Measurements from ENCODE around the gene POU2AF3. TPM values are rescaled to one million over a fixed set of nuclear protein-coding genes. Genes with fewer than 3 reads are reported as not detected.

The POU2AF3 gene
- total RNA-seq, 1 experiment from 2014 or later, result 8.6 TPM

DNA sequence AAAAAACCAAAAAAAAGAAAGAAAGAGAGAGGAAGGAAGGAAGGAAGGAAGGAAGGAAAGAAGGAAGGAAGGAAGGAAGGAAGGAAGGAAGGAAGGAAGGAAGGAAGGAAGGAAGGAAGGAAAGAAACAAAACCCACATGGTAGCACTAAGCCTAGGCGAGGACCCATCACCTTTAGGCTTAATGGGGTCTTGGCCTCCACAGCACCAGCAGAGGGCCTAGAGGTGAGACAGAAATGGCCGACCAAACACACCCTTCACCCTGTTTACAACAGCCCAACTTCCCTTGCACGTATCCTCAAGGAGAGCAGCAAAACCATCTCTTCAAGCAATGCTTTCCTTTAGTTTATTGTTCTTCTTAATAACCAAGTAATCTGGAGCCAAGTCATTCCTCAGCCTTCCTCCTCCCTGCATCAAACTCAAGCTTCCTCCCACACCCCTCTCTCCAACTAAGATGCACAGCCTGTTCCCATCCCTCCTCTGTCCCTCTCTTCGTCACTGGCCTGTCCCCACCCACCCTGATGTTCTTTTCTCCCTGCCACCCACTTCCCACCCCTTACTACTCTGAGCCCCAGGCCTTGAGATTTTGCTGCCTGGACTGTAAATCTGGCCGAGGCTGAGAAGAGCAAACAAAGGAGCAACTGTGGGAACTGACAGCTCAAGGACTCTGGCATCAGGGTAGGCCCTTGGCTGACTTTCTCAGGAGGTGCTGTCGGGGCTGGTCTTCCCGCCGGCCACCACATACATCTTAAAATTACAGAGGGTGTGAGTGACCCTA is 54.8 kb downstream of the POU2AF3 start:
- Mint-ChIP-seq H3K4me3 (ENCODE audit: unreplicated experiment) (no peak overlapping the region), H3K4me1 (ENCODE audit: low read depth, unreplicated experiment) (peaks cover 45% of the 10 kb centered on the region), H3K9me3 (ENCODE audit: unreplicated experiment) (no peaks in the 10 kb centered on the region), H3K27me3 (ENCODE audit: insufficient read depth, unreplicated experiment) (no peaks in the 10 kb centered on the region), H3K36me3 (ENCODE audit: insufficient read depth, unreplicated experiment) (peaks cover 6% of the 10 kb centered on the region), H3K27ac (ENCODE audit: unreplicated experiment) (no peak overlapping the region)
- Histone ChIP-seq H3K27me3 (replicated peaks; ENCODE audit: control insufficient read depth, insufficient read depth, low read length) (no peaks in the 10 kb centered on the region), H3K9me3 (no peaks in the 10 kb centered on the region), H3K4me1 (peaks cover 61% of the 10 kb centered on the region), H3K36me3 (ENCODE audit: control insufficient read depth, insufficient read depth, low read length) (no peaks in the 10 kb centered on the region), H3K4me3 (ENCODE audit: low read depth, low read length) (no peak overlapping the region)
- no peak for DNase-seq
- BruUV-seq (replicated peaks), result no TSS peak
- intact Hi-C loops (cut with micrococcal nuclease; ENCODE audit: unreplicated experiment), result no loop called here
- POLR2A ChIA-PET, result no interaction called here
- CTCF ChIA-PET, result no interaction called here
- TF ChIP-seq, protein P1, sequence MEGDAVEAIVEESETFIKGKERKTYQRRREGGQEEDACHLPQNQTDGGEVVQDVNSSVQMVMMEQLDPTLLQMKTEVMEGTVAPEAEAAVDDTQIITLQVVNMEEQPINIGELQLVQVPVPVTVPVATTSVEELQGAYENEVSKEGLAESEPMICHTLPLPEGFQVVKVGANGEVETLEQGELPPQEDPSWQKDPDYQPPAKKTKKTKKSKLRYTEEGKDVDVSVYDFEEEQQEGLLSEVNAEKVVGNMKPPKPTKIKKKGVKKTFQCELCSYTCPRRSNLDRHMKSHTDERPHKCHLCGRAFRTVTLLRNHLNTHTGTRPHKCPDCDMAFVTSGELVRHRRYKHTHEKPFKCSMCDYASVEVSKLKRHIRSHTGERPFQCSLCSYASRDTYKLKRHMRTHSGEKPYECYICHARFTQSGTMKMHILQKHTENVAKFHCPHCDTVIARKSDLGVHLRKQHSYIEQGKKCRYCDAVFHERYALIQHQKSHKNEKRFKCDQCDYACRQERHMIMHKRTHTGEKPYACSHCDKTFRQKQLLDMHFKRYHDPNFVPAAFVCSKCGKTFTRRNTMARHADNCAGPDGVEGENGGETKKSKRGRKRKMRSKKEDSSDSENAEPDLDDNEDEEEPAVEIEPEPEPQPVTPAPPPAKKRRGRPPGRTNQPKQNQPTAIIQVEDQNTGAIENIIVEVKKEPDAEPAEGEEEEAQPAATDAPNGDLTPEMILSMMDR (IDR thresholded peaks at IDR 0.05; ENCODE audit: insufficient read depth in 1 of 2, low read depth in 1 of 2, low read length in 1 of 2, severe bottlenecking in 1 of 2, unreplicated experiment in 1 of 2), result no peak

DNA sequence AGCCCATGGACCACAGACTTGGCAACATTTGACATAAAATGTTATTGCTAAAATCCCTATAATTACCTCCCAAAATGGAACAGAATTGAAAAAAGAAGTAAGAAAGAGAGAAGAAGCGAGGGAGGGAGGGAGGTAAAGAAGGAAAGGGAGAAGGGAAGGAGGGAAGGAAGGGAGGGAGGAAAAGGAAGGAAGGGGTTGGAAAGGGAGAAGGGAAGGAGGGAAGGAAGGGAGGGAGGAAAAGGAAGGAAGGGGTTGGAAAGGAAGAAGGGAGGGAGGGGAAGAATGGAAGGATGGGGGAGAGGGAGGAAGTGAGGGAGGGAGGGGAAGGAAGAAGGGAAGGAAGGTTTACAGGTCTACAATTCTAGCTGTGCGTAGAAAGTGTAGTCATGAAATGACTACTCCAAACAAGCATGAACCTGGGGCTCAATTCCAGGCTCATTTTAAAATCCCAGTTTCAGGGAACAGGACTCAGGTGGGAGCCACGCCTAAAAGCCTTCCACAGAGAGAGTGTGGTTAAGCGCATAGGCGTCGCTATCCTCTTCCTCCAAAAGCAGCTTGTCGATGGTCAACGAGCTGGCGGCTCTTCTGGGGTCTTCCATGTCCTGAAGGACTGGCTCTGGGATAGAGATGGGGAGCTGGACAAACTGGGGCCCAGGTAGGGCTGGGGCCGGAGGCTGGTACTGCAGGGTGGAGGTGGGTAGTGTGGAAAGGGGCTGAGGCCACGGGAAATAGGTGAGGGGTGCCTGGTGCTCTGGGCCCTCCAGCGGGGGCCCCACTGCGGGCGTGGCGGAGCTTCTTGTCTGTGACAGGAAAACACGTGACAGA is 55.6 kb downstream of the POU2AF3 start:
- POLR2A ChIA-PET, result no interaction called here
- intact Hi-C loops (cut with micrococcal nuclease; ENCODE audit: unreplicated experiment), result no loop called here
- Histone ChIP-seq H3K4me1 (peaks cover 66% of the 10 kb centered on the region), H3K4me3 (ENCODE audit: low read depth, low read length) (no peak overlapping the region), H3K36me3 (ENCODE audit: control insufficient read depth, insufficient read depth, low read length) (no peaks in the 10 kb centered on the region), H3K9me3 (no peaks in the 10 kb centered on the region), H3K27me3 (replicated peaks; ENCODE audit: control insufficient read depth, insufficient read depth, low read length) (no peaks in the 10 kb centered on the region)
- no peaks in the 10 kb centered on the region for H3K27me3 Mint-ChIP-seq (ENCODE audit: insufficient read depth, unreplicated experiment)
- H3K36me3 Mint-ChIP-seq (ENCODE audit: insufficient read depth, unreplicated experiment), result peaks cover 6% of the 10 kb centered on the region
- CTCF ChIA-PET, result interaction anchor here (1.1 kb wide), 1 partner anchor 17 kb away, joined by 3 read pairs; no protein-coding TSS in a partner anchor
- peaks cover 45% of the 10 kb centered on the region for H3K4me1 Mint-ChIP-seq (ENCODE audit: low read depth, unreplicated experiment)
- no peak for DNase-seq
- no peaks in the 10 kb centered on the region for H3K9me3 Mint-ChIP-seq (ENCODE audit: unreplicated experiment)
- no peak overlapping the region for H3K27ac Mint-ChIP-seq (ENCODE audit: unreplicated experiment)
- BruUV-seq (replicated peaks), result no TSS peak
- no peak overlapping the region for H3K4me3 Mint-ChIP-seq (ENCODE audit: unreplicated experiment)
- TF ChIP-seq, protein P1 (IDR thresholded peaks at IDR 0.05; ENCODE audit: insufficient read depth in 1 of 2, low read depth in 1 of 2, low read length in 1 of 2, severe bottlenecking in 1 of 2, unreplicated experiment in 1 of 2), result no peak

DNA sequence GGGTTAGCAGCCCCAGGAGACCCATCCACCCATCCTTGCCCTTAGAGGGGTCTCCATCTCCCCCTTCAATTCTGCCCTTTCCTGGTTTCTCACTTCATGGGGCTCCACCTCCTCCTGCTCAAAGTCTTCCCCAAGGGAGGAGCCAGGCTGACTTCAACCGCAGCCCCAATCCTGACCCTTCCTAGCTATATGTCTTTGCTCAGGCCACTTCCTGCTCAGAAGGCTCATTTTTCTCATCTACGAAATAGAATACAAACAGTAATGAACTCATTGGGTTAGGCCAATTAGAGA is 56.2 kb downstream of the POU2AF3 start:
- Mint-ChIP-seq H3K27me3 (ENCODE audit: insufficient read depth, unreplicated experiment) (no peaks in the 10 kb centered on the region), H3K9me3 (ENCODE audit: unreplicated experiment) (no peaks in the 10 kb centered on the region), H3K27ac (ENCODE audit: unreplicated experiment) (no peak overlapping the region), H3K4me1 (ENCODE audit: low read depth, unreplicated experiment) (peaks cover 45% of the 10 kb centered on the region), H3K36me3 (ENCODE audit: insufficient read depth, unreplicated experiment) (peaks cover 6% of the 10 kb centered on the region), H3K4me3 (ENCODE audit: unreplicated experiment) (no peak overlapping the region)
- H3K9me3 ChIP-seq, result no peaks in the 10 kb centered on the region
- CTCF ChIA-PET, result interaction anchor here (1.1 kb wide), 1 partner anchor 18 kb away, joined by 3 read pairs; no protein-coding TSS in a partner anchor
- intact Hi-C loops (cut with micrococcal nuclease; ENCODE audit: unreplicated experiment), result no loop called here
- H3K27me3 ChIP-seq (replicated peaks; ENCODE audit: control insufficient read depth, insufficient read depth, low read length), result no peaks in the 10 kb centered on the region
- no peak overlapping the region for H3K4me3 ChIP-seq (ENCODE audit: low read depth, low read length)
- POLR2A ChIA-PET, result no interaction called here
- BruUV-seq (replicated peaks), result no TSS peak
- no peaks in the 10 kb centered on the region for H3K36me3 ChIP-seq (ENCODE audit: control insufficient read depth, insufficient read depth, low read length)
- TF ChIP-seq, protein P1 (IDR thresholded peaks at IDR 0.05; ENCODE audit: insufficient read depth in 1 of 2, low read depth in 1 of 2, low read length in 1 of 2, severe bottlenecking in 1 of 2, unreplicated experiment in 1 of 2), result no peak
- DNase-seq, result no peak
- H3K4me1 ChIP-seq, result peaks cover 71% of the 10 kb centered on the region

Data from Caco-2 (cell line).